NCI-H345 (cell line): ENCODE measurements around the gene SLC38A3.
A peak's percentile ranks its signal among the peaks of the same experiment; 100 is the strongest.
"Not testable (repeated sequence)": the region's sequence is repeated elsewhere in the genome, so short reads cannot be mapped to it uniquely, and the experiment has no call there.

Source experiments
- DNase-seq: peaks from one replicate; lab custom pipeline; 2025; lab: John Stamatoyannopoulos, UW

SLC38A3 gene

DNA sequence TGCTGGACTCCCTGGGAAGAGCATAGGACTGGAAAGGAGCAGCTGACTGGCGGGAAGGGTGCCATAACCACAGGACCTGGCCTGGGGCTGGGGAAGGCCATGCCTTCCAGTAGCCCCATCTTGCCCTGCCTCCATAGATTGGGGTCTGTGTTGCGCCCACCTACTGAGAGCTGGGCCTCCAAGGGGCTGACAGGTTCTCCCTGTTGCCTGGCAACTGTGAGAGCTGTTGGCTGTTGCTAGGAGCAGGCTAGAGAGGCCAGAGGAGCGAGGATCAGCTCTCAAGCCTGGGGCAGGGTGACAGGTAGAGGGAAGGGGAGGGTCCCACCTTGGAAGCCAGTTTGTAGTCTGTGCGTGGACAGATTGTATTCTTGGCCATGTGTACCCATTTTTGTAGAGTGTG lies 28.1 kb downstream of the SLC38A3 start:
- DNase-seq, result no peak

DNA sequence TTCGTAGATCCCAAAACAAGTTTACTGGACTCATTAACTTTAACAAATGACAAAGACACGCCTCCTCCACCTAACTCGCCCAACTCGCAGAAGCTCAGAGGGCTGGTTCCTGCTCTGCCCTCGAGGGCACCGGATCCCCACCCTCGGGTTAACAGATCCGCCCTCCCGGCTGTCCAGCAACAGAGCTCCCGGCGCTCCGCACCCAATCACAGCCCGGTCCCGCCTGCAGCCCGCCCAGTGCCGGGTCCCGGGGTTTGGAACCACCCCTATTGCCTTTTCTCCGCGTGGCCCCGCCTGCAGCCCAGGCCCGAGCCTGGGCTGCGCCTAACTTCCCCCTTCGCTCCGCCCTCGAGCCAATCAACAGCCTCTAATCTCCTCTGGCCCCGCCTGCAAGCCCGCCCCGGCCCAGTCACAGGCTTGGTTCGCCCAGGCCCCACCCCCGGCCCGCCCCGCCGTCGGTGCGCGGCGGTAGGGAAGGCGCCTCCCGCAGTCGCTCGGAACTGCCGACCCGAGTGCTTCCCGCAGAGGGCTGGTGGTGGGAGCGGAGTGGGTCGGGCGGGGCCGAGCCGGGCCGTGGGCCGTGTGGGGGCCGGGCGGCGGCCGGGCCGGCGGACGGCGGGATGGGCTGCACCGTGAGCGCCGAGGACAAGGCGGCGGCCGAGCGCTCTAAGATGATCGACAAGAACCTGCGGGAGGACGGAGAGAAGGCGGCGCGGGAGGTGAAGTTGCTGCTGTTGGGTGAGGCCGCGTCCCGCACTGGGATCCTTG lies 30.8 kb downstream of the SLC38A3 start, which contains the start of gene GNAI2:
TSS of gene GNAI2 (plus strand) at position 489 of the 768 bp plus-strand sequence. CDS start at position 621, 132 bp downstream.
- peak; percentile 96 for DNase-seq

DNA sequence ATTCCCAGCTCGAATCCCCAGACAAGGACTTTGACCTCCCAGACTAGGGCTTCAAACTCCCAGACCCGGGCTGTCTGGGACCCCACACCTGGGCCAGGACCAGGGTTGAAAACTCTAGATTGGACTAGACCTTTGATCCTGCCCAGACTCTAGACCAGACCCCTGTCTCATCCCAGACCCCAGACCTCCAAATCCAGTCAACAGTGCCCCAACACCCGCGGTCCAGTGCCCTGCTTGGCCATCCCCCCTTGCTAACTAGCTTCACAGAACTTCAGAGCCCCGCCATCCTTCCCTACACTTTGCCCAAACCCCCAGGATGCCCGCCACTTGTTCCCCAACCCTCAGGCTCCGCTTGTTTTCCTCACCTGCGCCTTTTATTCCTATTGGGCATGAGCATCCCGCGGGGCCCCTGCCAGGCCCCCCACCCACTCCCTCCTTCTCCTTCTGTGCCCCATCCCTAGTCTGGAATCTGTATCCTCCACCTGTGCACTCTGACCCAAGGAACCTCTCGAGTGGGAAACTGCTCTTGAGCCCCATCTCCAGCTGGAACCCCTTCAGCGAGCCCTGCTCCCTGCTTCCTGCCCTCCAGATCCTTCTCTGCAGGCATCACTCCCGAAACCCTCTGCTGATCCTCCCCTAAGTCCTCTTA lies 31.5 kb downstream of the SLC38A3 start:
- DNase-seq, result no peak

DNA sequence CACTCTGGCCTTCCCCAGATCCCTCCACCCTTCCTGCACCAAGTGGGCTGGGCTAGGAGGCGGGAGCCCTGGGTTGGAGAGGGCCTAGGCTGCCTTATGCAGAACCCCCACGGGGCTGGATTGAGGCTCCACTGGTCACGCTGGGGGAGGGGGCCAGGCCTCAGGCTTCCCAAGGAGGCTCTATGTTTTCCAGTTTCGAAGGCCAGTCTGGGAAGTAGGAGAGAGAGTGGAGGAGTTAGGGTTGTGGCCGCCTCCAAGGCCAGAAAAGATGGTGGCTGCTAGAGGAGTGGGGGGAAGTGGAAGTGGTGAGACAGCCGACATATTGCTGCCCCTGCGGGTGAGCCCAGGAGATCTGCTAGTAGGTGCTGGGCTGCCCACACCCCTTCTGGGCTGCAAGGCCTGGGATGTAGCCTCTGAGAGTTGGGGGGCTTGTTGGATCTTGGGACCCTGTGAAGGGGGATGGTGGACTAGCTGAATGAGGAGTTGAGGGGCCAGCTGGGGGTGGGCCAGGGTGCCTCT lies 32.1 kb downstream of the SLC38A3 start:
- DNase-seq, result peak; percentile 11

DNA sequence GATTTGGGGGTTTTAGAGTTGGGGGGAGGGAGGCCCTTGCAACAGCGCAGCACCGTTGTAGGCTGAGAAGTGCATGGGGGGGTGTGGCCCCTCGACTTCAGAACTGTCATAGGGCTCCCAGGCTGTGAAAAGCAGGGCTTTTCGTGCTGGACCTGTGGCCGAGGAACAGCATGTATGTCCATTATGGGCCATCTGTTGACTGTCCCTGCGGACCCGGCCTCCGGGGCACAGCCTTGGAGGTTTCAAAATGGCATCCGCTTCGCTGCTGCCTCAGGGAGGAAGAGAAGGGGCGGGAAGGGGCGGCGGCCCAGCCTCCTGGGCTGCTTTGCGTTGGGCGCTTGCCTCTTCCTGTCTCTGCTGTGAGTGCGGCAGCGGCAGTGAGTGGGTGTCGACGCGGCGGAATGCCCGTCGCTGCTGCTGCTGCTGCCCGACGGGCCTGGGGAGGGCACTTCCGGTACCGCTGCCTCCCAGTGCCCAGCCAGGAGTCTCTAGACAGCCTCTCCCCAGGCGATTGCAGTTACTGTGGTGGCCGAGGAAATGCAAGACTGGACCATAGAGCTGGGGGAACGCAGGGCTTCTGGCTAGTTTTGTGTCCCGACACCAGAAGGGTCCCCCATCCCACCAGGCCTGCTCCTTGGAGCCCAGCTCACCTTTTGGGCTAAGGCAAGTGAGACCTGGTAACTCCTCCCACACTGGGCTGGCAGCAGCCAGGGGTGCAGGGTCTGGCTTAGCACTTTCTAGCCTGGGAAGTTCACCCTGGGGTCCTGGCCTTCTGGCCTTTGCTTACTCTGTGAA lies 32.9 kb downstream of the SLC38A3 start:
- DNase-seq, result peak; percentile 67

DNA sequence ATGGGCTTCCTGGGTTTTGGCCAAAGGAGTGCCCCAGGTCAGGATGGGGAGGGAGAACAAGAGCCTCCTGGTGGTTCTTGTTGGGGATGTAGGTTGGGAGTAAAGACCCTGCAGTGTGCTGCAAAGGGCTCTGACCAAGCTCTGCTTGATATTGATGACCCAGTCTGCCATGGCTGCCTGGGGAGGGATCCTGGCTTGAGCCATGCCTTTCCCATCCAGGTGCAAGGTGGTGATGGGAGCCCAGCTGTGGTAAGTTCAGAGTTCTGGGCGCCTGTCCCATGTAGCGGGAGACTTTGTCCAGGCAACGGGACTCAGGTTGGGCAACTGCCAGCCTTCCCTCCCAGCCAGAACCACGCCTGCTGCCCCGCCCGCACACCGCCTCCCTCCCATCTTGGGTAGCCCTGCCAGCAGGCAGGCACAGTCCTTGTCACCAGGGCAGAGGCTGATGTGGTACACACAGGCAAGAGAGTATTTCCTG lies 33.5 kb downstream of the SLC38A3 start:
- DNase-seq, result peak; percentile 9

DNA sequence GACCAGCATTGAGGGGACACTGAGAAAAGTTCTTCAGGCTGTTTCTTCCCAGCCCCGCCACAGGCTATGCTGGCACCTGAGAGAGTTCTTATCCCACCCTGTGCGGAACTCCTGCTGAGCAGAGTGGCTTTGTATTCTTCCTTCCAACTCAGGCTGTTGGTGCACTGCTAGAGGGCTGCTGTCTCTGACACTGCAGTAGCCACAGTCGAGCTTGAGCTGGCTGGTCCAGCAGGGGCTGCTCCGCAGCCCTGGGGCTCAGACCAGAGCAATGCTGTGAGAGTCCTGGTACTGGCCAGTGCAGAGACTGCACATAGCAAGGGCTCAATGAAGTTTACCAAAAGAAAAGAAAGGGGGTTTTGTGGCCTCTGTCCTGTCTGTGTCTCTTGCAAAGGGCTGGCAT lies 34.6 kb downstream of the SLC38A3 start:
- DNase-seq, result no peak

DNA sequence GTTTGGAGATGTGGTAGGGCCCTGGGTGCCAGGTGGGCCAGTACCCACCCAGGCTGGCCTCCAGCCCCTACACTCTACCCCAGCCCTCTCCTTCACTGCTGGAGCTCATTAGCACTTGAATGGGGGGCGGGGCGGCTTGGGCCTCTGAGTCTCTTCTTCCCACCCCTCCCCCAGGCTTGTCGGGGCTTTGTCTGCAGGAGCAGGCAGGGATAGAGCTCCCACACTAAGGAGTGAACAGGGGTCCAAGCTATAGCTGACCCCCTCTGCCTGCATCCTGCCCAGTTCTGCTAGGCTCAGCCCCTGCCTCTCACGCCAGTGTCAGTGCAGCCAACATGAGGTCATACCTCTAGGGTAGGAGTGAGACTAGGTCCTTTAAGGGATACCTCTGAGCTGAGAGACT lies 36.1 kb downstream of the SLC38A3 start:
- peak; percentile 50 for DNase-seq

DNA sequence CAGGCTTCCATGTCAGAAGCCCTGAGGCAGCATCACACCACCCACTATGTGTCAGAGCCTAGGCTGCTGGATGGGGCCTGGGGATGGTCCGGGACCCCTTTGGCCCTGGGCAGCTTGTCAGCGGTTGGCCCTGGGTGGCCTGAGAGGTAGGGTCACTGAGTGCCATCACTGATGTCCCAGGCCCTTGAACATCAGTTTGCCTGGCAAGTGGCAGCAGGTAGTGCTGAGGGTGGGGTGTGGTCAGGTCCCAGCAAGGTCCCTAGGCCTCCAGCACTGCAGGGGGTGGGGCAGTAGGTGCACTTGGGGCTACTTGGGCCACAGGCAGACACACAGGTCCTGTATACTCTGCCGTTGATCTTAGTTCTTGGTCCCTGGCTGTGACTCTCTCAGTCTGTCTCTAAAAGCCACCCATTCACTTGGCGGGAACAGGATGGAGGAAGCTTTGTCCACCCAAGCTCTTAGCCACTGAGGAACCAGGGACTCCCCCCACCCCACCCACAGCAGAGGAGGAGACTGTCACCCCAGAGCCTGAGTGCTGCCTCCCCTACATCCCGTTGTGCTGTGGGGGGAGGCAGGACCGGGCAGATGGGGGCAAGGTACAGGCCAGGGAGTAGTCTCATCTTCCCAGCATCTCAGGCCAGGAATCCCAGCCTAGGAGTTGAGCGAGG lies 36.8 kb downstream of the SLC38A3 start:
- DNase-seq, result no peak

DNA sequence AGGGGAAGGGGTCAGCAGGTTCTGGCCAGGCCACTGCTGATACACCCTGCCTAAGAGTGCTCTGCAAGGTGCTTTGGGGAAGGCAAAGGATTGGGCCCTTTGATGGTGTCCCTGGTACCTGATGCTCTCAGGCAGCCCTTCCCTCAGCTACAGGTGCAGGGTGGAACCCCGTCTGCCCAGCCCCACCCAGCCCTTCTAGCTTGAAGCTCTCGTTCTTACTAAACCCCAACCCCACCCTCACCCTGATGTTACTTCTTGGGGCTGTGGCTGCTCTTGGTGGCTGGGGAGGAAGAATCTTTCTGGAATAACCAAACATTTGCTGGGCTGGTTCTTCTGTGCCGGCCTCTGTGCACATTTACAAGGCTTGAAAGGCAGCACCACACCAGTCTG lies 37.3 kb downstream of the SLC38A3 start:
- DNase-seq, result no peak

DNA sequence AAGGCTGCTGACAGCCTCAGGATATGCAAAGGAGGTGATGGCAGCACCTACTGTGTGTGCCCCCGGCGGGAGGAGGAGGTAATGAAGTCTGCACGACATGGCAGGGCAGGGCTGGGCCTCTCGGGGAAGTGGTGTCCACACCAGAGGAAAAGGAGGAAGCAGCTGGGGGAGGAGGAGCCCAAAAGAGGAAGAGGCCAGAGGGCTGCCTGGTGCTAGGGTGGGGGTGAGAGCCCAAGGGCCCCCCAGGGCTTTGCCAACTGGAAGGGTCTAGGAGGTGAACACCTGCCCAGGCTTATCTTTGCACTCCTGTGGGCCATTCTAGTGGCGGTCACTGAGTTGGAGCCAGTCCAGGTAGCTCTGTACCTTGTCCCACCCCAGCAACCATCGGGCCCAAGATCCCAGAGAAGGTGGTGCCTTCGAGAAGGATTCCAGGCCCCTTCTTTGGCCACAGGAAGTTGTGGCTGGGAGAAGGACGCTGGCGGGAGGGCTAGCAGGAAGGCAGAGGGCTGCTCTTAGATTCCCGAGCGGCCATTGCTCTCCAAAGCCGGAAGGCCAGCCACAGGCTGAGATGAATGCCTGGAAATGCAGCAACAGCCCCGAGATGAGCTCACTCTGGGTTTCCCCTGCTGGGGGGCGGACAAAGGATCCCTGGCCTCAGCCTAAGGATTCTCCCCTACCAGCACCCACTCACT lies 37.9 kb downstream of the SLC38A3 start:
- DNase-seq, result no peak

DNA sequence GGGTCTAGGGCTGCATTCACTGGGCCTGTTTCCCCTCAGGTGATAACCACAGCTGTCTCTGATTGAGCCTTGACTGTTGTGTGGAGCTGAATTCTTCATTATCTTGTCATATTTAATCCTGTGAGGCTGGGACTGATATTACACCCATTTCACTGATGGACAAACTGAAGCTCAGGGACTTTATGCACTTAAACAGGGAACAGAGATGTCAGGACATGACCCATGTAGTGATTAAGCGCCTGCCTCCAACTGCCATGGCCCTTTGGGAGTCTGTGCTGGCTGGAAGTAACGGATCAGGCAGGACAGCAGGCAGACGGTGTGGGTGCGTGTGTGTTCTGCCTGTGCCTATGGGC lies 38.4 kb downstream of the SLC38A3 start:
- DNase-seq, result no peak

DNA sequence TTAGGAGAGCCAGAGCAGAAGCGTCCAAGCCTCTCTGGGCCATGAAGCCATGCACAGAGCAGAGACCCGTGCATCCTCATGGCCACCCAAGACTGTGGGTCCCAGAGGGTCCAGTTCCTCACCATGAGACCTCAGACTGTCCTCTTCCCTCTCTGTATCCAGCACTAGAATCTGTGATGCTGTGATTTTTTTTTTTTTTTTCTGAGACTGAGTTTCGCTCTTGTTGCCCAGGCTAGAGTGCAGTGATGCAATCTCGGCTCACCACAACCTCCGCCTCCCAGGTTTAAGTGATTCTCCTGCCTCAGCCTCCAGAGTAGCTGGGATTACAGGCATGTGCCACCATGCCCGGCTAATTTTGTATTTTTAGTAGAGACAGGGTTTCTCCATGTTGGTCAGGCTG lies 39.7 kb downstream of the SLC38A3 start:
- not testable (repeated sequence) for DNase-seq

DNA sequence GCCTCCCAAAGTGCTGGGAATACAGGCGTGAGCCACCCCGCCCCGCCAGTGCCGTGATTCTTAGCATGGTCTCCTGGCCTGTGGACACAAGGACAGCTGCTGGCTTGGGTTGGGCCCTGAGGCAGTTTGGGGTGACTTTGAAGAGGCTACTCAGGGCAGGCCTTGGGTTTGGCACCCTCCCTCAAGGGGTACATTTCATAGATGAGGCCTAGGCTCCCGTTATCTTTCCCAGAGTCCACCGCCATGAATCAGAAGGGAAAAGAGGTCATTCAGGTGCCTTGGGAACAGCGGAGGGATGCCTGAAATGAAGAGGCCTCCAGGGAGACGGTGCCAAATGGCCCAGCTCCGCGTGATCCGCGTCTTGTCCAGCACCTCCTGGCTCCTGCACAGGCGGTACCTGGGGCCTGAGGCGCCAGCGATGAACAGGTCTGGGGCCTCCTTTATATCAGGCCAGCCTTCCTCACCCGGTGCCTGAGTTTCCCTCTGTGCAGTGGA lies 40.2 kb downstream of the SLC38A3 start:
- no peak for DNase-seq

DNA sequence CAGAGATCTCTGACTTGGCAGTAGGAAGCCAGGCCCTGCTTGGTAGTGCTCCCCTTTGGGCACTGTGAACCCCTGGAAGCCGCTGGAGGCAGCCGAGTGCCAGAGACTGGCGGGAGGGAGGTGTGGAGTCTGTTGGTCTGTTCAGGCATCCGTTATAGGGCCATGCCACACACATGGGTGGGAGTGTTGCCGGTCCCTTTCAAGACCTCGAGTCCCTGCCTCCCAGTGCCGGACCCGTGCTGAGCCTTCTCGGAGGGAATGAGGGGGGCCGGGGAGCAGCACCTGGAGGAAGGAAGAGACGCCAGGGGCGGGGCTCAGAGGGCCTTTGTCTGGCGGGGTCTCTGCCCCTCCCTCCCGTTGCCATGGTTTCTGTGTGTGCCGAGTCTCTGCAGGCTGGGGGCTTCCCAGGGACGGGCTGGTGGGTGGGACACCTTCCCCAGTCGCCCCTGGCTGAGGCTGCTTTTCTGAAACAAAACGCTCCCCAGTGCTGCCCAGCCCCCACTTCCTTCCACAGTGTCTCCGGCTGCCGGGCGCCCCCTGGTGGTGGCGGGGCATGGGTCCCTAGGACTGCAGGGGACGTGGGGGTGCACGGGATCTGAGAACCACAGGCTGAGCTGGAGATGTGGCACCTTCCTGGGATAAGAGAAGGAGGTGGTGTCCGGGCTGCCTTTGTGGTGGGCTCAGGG lies 40.9 kb downstream of the SLC38A3 start:
- DNase-seq, result peak; percentile 71

DNA sequence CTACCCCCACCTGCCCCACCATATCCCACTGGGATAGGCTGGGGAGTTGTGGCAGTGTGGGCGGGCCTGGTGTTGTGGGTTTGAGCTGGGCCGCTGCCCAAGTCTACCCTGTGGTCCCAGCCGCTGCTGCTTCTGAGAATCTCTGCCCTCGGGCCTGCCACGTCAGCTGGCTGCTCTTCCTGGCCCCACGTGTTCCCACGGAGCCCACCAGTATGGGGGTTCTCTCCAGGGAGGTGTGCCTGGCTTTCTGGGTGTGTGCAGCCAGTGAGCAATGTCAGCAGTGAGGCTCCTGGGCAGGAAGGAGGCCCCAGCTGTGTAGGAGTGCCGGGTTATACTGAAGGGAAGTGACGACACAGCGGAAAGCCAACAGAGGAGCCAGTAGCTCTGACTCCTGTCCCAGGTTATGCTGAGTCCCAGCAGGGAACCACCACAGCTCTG lies 41.5 kb downstream of the SLC38A3 start:
- no peak for DNase-seq

DNA sequence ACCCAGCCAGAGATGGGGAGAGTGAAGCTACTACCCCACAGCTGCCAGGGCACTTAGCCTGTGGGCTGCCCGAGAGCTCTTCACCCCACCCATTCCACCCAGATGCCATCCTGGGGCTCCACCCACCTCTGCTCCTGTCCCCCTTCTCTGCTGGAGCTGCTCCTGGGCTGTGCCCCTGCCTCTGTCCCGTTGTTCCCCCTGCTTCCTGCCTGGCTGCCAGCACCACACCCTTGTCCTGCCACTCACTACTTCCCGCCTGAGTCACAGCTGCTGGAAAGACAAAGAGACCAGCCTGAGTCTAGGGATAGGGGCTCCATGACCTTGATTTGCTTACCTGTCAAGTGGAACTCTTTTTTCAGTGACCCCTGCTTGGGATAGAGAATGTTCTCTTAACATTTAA lies 43.3 kb downstream of the SLC38A3 start:
- no peak for DNase-seq

DNA sequence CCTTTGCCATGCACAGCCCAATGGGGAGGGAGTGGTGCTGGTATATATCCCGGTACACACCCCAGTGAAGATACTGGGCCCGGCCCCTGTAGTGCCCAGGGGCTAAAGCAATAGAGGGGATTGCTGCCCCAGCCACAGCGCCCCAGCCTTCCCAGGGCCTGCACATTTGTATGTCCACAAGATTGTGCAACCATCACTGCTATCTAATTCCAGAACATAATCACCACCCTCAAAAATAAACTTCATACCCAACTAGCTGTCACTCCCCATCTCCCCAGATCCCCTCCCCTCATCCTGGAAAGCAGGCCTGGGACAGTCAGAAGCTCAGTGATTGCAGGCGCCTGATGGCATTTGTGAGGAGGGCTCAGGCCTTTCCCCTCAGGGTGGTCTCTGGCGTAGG lies 44.4 kb downstream of the SLC38A3 start:
- DNase-seq, result no peak

DNA sequence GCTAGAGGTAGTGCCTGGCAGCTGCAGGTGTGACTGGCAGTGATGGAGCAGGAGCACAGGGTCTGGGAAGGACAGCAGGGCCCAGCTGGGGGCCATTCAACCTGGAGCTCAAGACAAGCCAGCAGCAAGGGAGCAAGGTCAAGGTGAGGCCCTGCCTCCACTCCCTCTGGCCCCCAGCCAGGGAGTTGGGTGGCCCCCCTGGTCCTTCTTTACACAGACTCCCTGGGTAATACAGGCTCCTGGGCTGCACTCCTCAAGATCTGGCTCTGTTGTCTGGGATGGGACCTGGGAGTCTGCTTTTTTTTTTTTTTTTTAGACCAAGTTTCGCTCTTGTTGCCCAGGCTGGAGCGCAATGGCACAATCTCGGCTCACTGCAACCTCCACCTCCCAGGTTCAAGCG lies 45.4 kb downstream of the SLC38A3 start:
- no peak for DNase-seq

DNA sequence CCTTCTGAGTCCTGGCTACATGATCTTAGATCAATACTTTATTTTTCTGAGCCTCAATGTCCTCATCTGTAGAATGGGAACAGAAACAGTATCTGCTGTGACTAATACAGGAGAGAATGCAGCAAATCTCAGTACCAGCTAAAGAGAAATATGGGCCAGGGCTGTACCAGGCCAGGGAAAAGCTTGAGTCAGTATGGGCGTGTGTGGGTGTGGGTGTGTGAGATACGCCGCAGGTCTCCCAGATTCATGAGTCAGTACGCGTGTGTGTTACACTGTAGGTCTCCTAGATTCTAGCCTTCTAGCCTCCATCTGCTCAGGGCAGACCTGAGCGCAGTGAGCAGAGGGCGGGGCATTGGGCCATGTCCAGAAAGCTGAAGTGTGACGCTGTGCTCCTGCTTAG lies 46.1 kb downstream of the SLC38A3 start:
- DNase-seq, result no peak
